Neural crest cell (in vitro differentiated cells): ENCODE measurements around the gene FGFBP2. TPM values are rescaled to one million over a fixed set of nuclear protein-coding genes. Genes with fewer than 3 reads are reported as not detected.

Experiments
- DNase-seq: peaks from one replicate; pipeline ENCODE4 v3.0.0; 2021; ENCODE audit warnings: low read depth, mixed read lengths, low spot score
- H3K27ac Mint-ChIP-seq: one replicate; pipeline ENCODE4 v1.8.0; 2021; ENCODE audit warnings: mild to moderate bottlenecking, mixed read lengths; ENCODE audit not compliant: unreplicated experiment
- H3K27me3 Mint-ChIP-seq: 2 replicates; pipeline ENCODE4 v1.8.0; 2021; ENCODE audit warnings: low read depth, mild to moderate bottlenecking, mixed read lengths
- H3K36me3 Mint-ChIP-seq: 2 replicates; pipeline ENCODE4 v1.8.0; 2021; ENCODE audit warnings: low read depth, mild to moderate bottlenecking, mixed read lengths
- H3K4me1 Mint-ChIP-seq: 2 replicates; pipeline ENCODE4 v1.8.0; 2021; ENCODE audit warnings: mixed read lengths
- H3K4me3 Mint-ChIP-seq: one replicate; pipeline ENCODE4 v1.8.0; 2021; ENCODE audit warnings: mild to moderate bottlenecking, mixed read lengths
- H3K9me3 Mint-ChIP-seq: 2 replicates; pipeline ENCODE4 v1.8.0; 2021; ENCODE audit warnings: mixed read lengths
- long read RNA-seq: library from polyadenylated mRNA; unstranded; transcript quantifications from one replicate; pipeline ENCODE4 v2.0.0, GENCODE V29; 2020
- total RNA-seq: library from RNA; stranded (reverse); gene quantifications from 2 replicates; pipeline ENCODE4 v1.2.1, GENCODE V29; 2021
- TF ChIP-seq, protein P1 (sequence below): fragments of 200-600 bp; sonication (generic); conservative IDR thresholded peaks from 2 replicates; pipeline ENCODE4 v1.5.0; 2021; ENCODE audit warnings: antibody characterized with exemption, mild to moderate bottlenecking

The FGFBP2 gene, protein sequence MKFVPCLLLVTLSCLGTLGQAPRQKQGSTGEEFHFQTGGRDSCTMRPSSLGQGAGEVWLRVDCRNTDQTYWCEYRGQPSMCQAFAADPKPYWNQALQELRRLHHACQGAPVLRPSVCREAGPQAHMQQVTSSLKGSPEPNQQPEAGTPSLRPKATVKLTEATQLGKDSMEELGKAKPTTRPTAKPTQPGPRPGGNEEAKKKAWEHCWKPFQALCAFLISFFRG
- total RNA-seq = 0.28 TPM in 1 of 2 replicates, not detected in the other
- long read RNA-seq = 0 reads

DNA sequence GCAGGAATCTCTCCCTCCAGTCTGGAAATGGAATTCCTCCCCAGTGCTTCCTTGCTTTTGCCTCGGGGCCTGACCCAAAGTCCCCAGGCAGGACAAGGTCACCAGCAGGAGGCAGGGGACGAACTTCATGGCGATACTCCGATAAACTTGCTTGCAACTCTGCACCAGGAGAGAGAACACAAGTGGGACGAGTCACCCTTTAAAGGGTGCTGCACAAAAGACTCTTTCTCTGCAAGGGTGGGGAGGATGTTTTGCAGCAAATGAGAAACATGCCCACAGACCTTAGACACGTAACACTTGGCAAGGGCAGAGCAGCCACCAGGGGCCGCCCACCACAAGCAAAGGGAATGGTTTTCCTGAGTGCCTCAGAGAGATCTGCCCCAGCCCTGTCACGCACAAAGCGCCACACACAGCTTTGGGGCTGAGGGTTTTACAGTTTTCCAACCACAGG is at the start of gene FGFBP2:
Gene FGFBP2, minus strand, starts transcription at position 175 of the 451 bp plus-strand sequence. Its CDS starts 46 bp downstream, at position 129.
- H3K27me3 Mint-ChIP-seq = no peaks in the 10 kb centered on the region
- peaks cover 15% of the 10 kb centered on the region for H3K9me3 Mint-ChIP-seq
- H3K27ac Mint-ChIP-seq = no peak within 1 kb of the TSS
- DNase-seq = peak; percentile 31
- H3K4me3 Mint-ChIP-seq = no peak within 1 kb of the TSS
- H3K36me3 Mint-ChIP-seq = peaks cover 15% of the 10 kb centered on the region
- TF ChIP-seq, protein P1, sequence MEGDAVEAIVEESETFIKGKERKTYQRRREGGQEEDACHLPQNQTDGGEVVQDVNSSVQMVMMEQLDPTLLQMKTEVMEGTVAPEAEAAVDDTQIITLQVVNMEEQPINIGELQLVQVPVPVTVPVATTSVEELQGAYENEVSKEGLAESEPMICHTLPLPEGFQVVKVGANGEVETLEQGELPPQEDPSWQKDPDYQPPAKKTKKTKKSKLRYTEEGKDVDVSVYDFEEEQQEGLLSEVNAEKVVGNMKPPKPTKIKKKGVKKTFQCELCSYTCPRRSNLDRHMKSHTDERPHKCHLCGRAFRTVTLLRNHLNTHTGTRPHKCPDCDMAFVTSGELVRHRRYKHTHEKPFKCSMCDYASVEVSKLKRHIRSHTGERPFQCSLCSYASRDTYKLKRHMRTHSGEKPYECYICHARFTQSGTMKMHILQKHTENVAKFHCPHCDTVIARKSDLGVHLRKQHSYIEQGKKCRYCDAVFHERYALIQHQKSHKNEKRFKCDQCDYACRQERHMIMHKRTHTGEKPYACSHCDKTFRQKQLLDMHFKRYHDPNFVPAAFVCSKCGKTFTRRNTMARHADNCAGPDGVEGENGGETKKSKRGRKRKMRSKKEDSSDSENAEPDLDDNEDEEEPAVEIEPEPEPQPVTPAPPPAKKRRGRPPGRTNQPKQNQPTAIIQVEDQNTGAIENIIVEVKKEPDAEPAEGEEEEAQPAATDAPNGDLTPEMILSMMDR = peak; percentile 41
- peaks cover 5% of the 10 kb centered on the region for H3K4me1 Mint-ChIP-seq

DNA sequence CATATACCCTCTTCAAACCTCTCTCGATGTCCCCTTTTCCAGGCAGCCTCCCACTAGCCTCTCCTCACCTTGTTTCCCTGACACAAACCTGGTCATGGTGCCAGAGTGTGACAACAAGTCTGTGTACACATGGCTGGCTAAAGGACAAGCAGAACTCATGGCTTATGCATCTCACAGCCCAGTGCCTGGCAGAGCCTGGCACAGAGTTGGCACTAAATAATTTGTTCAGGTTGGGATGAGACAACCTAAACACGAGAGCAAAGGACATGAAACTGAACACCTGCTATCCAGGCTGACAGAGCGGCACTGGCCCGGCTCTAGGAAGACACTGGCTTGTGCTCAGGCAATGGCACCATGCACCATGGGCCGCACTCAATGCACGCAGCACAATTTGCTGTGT is 48.2 kb upstream of the FGFBP2 start:
- no peak for DNase-seq
- Mint-ChIP-seq H3K27me3 (no peaks in the 10 kb centered on the region), H3K36me3 (peaks cover 5% of the 10 kb centered on the region), H3K4me1 (peaks cover 5% of the 10 kb centered on the region), H3K4me3 (no peak overlapping the region), H3K27ac (peak overlapping the region; percentile 43), H3K9me3 (no peaks in the 10 kb centered on the region)
- TF ChIP-seq, protein P1 = no peak

GRCh38 chr4:16009153-16009552 is 46.2 kb upstream of the FGFBP2 start:
- H3K27me3 Mint-ChIP-seq = no peaks in the 10 kb centered on the region
- DNase-seq = no peak
- TF ChIP-seq, protein P1 = no peak
- H3K4me1 Mint-ChIP-seq = peaks cover 5% of the 10 kb centered on the region
- H3K4me3 Mint-ChIP-seq = no peak overlapping the region
- H3K9me3 Mint-ChIP-seq = no peaks in the 10 kb centered on the region
- no peak overlapping the region for H3K27ac Mint-ChIP-seq
- peaks cover 5% of the 10 kb centered on the region for H3K36me3 Mint-ChIP-seq

DNA sequence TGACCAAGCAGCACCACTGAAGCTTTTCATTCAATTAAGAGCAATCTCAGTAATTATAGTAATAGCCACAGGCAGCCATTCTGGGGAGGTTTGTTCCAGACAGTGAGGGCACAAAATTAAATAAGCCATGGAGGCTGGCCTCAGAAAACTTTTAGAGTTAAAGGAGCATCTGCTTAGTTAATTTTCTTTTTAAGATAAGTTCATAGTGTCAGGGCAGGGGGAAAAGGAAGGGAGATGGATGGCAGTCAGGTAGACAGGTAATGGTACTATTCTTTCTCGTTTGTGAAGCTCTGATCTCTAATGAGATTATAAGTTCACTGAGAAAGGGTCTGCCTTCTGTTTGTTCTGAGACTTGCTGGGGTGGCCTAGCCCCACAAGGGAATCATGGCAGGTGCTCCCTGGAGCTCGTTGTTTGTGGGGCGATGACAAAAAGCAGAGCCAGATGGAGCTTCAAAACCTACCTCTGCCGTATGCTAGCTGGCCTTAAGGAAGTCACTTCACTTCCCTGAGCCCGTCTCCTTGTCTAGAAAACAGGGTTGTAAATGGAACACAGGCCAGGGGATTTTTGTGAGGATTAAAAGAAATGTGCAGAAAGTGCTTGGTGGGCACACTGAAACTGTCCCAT is 44.6 kb upstream of the FGFBP2 start:
- H3K9me3 Mint-ChIP-seq = no peaks in the 10 kb centered on the region
- no peak overlapping the region for H3K27ac Mint-ChIP-seq
- H3K27me3 Mint-ChIP-seq = no peaks in the 10 kb centered on the region
- TF ChIP-seq, protein P1 = no peak
- peaks cover 5% of the 10 kb centered on the region for H3K4me1 Mint-ChIP-seq
- H3K36me3 Mint-ChIP-seq = no peaks in the 10 kb centered on the region
- H3K4me3 Mint-ChIP-seq = no peak overlapping the region
- no peak for DNase-seq

GRCh38 chr4:16006771-16007446 is 43.9 kb upstream of the FGFBP2 start:
- no peak overlapping the region for H3K4me3 Mint-ChIP-seq
- H3K36me3 Mint-ChIP-seq = no peaks in the 10 kb centered on the region
- H3K4me1 Mint-ChIP-seq = peaks cover 5% of the 10 kb centered on the region
- no peak for DNase-seq
- TF ChIP-seq, protein P1 = no peak
- H3K9me3 Mint-ChIP-seq = no peaks in the 10 kb centered on the region
- H3K27ac Mint-ChIP-seq = no peak overlapping the region
- H3K27me3 Mint-ChIP-seq = no peaks in the 10 kb centered on the region
